ENCODE results near the gene LRRC8A.

Gene LRRC8A

DNA sequence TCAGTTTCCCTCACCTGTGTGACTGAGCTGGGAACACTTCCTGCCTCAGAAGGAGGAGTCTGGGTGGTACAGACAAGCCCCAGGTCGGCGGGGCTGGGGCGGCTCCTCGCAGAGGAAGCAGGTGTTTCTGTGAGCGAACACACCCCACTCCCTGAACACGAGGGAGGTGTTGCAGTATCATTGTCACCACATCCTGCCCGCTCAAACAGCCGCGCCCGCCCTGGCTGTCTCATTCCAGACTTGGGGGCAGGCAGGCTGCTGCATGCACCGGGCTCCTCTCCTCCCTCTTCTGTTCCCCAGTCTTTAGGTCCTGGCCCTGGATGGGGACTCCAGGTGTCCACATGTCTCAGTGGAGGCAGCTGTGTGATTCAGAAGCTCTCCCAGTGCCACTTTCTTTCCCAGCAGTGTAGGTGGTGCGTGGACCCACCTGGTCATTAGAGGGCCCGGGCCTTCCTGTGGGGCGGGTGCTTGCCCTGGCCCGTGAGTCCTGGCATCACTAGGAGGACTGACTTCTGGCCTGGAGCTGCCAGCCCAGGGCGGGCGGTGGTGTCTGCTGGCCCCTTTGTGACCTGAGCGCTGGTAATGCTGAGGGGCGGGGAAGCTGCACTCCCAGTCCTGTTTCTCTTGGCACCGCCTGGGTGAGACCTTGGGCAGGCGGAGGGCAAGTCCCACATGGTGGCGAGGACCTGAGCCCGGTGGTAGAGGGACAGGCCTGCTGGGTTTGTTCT is 20.6 kb downstream of the LRRC8A start:
- no peak for DNase-seq

DNA sequence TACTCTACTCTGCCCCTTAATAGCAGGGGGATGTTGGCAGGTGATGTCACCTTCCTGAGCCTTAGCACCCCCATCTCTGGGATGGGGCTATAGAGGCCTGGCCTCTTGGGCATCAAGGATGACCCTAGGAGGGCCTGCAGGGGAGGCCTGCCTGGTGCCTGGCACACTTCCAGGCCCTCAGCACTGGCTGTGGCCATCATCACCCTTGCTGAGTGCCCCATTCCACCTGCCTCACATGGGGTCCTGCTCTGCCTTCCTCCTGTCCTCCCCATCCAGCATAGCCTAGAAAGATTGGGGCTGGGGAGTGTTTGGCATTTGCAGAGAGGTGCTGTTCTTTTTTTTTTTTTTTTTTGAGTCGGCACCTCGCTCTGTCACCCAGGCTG is 21.1 kb downstream of the LRRC8A start:
- no peak for DNase-seq

- DNase-seq: no peak
Measured at GRCh38 chr9:128903871-128904620, 22.1 kb downstream of the LRRC8A start.

GRCh38 chr9:128905964-128906363 is 24.0 kb downstream of the LRRC8A start:
- no peak for DNase-seq

GRCh38 chr9:128906741-128907140 is 24.8 kb downstream of the LRRC8A start:
- no peak for DNase-seq

- DNase-seq: no peak
Measured at GRCh38 chr9:128908372-128908771, 26.4 kb downstream of the LRRC8A start.

DNA sequence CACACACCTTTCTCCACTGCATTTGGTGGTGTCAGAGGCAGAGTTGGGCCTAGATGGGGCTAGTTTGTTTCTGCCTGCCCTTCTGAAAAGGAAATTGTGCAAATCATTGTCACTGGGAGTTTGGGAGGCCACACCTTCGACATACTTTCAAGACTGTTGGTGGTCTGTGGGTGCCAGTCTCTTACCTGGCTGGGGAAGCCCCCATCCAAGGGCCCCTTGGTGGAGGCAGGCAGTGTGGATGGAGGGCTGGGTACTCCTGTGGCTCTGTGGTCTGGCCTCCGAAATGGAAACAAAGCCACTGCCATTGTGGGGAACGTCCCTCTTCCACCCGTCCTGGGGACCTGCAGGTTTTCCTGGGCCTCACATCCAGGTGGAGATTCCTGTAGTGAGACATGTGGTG is 27.9 kb downstream of the LRRC8A start:
- no peak for DNase-seq

DNA sequence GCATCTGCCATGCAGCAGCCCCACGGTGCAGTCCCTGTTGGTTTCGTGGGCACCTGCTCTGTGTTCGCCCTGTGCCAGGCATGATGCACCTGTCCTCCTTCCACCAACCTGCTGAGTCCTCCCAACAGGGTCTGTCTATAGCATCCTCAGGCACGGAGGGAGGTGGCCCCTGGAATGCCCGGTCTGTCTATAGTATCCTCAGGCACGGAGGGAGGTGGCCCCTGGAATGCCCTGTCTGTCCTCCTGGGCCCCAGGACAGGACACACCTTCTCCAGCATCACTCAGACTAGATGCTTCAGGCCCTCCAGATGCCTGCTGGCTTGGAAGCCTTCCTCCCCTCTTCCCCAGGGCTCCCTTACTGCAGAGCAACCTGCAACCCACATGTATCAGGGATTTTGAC is 29.0 kb downstream of the LRRC8A start:
- no peak for DNase-seq

- peak; percentile 75 for DNase-seq
Measured at GRCh38 chr9:128911529-128912035, 29.6 kb downstream of the LRRC8A start.

DNA sequence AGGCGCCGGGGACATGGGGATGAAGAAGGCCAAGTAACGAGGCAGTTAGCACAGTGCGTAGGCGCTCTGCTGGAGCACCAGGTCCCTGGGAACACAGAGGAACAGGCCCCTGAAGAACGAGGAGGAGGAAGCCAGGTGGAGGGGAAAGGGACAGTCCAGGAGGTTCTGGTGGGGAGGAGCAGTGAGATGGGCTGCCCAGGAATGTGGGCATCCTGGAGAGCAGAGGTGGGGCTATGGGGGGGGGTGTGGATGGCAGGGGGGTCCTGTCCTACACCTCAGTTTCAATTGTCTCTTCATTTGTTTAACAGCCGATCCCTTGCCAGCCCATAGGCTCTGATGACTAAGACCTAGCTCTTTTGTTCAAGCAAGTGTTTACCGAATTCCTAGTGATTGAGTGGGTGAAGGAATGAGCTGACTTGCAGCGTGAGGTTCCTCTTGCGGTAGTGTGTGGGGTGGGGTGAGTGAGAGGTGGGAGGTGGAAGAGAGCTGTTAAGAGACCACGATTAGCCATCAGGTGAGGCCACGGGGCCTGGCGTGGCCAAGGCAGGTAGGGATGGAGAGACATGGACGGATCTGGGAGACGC is 30.4 kb downstream of the LRRC8A start:
- no peak for DNase-seq

- no peak for DNase-seq
Measured at GRCh38 chr9:128913048-128913900, 31.3 kb downstream of the LRRC8A start.

GRCh38 chr9:128913995-128914772 is 32.3 kb downstream of the LRRC8A start:
- DNase-seq: no peak

DNA sequence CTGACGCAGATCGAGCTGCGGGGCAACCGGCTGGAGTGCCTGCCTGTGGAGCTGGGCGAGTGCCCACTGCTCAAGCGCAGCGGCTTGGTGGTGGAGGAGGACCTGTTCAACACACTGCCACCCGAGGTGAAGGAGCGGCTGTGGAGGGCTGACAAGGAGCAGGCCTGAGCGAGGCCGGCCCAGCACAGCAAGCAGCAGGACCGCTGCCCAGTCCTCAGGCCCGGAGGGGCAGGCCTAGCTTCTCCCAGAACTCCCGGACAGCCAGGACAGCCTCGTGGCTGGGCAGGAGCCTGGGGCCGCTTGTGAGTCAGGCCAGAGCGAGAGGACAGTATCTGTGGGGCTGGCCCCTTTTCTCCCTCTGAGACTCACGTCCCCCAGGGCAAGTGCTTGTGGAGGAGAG is 34.3 kb downstream of the LRRC8A start:
- no peak for DNase-seq

GRCh38 chr9:128916745-128917144 is 34.8 kb downstream of the LRRC8A start:
- no peak for DNase-seq

DNA sequence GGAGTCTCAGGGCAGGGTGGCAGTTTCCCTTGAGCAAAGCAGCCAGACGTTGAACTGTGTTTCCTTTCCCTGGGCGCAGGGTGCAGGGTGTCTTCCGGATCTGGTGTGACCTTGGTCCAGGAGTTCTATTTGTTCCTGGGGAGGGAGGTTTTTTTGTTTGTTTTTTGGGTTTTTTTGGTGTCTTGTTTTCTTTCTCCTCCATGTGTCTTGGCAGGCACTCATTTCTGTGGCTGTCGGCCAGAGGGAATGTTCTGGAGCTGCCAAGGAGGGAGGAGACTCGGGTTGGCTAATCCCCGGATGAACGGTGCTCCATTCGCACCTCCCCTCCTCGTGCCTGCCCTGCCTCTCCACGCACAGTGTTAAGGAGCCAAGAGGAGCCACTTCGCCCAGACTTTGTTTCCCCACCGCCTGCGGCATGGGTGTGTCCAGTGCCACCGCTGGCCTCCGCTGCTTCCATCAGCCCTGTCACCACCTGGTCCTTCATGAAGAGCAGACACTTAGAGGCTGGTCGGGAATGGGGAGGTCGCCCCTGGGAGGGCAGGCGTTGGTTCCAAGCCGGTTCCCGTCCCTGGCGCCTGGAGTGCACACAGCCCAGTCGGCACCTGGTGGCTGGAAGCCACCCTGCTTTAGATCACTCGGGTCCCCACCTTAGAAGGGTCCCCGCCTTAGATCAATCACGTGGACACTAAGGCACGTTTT is 35.4 kb downstream of the LRRC8A start:
- DNase-seq: peak; percentile 86

- DNase-seq: no peak
Measured at GRCh38 chr9:128918921-128919320, 37.0 kb downstream of the LRRC8A start.

- DNase-seq: no peak
Measured at GRCh38 chr9:128919402-128920089, 37.6 kb downstream of the LRRC8A start.

DNA sequence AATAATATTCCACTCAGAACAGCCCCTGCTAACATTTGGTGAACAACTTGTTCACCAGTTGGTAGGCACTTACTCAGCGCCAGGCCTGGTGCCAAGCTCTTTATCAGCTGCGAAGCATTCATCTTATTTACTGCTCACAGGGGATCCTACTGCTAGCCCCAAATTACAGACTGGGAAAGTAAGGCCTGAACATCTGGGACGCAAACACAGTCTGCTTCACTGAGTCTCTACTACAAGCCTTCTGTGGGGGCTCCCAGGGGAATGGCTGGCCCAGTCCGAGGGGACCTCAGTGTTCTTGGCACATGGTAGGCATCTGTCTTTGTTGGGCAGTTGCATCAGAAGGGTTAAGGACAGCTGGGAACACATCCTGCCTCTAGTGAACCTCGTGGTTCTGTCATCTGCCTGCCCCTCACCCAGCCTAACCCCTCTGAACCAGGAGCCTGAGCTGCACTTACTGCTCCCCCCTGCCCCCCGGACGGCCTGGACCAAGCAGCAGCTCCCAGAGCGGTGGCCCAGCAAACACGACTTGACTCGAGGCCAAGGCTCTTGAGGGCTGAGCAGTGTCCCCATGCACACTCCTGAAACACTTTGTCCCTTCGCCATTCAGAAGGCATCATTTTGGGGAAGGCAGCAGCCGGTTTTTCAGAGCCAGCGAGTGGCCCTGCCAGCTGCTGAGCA is 38.6 kb downstream of the LRRC8A start, which contains the start of gene PHYHD1:
Gene PHYHD1 (plus strand): TSS at position 602 of the 678 bp plus-strand sequence. CDS start 1,342 bp downstream, outside the sequence.
- DNase-seq: peak; percentile 52

GRCh38 chr9:128921881-128922763 is 40.2 kb downstream of the LRRC8A start:
- peak; percentile 85 for DNase-seq

Data from right hindlimb (tissue), 1 donor.